Gastroesophageal sphincter (tissue), 4 donors: ENCODE results near the gene MAPK9. TPM values are rescaled to one million over a fixed set of nuclear protein-coding genes. Genes with fewer than 3 reads are reported as not detected.

Source experiments
- ATAC-seq: fragments of 150-250 bp; one replicate; pipeline ENCODE4 v1.9.1; 2016; ENCODE audit warnings: mild to moderate bottlenecking, moderate library complexity
- H3K27ac ChIP-seq, 4 donors: fragments of 200-600 bp; sonication (generic) in 3 of 4; 1 replicate in 3 of 4; 2 replicates in 1 of 4; pipeline ENCODE4 v1.5.1; 2016 to 2019
- H3K27me3 ChIP-seq: fragments of 200-600 bp; sonication (generic); one replicate; pipeline ENCODE4 v1.5.1; 2019
- H3K36me3 ChIP-seq, 2 donors: fragments of 200-600 bp; sonication (generic); one replicate each; pipeline ENCODE4 v1.5.1; 2019; ENCODE audit warnings: control low read depth in 1 of 2
- H3K4me1 ChIP-seq, 3 donors: fragments of 200-600 bp; sonication (generic); 1 replicate in 2 of 3; 2 replicates in 1 of 3; pipeline ENCODE4 v1.5.1; 2016 to 2019; ENCODE audit warnings: control low read depth in 2 of 3
- H3K4me3 ChIP-seq, 2 donors: fragments of 200-600 bp; sonication (generic); one replicate each; pipeline ENCODE4 v1.5.1; 2019; ENCODE audit warnings: mild to moderate bottlenecking in 1 of 2, moderate library complexity in 1 of 2
- H3K9me3 ChIP-seq, 3 donors: fragments of 200-600 bp; sonication (generic); one replicate each; pipeline ENCODE4 v1.5.1; 2017 to 2019; ENCODE audit warnings: control low read depth in 2 of 3
- EP300 ChIP-seq: sonication (generic); formaldehyde crosslinking; IDR thresholded peaks from one replicate; pipeline ENCODE4 v1.6.1; 2017; ENCODE audit warnings: antibody characterized with exemption, mild to moderate bottlenecking
- POLR2A ChIP-seq, 2 donors: fragments of 450-650 bp; IDR thresholded peaks; one replicate each; pipeline ENCODE4 v1.6.1; 2017; ENCODE audit warnings: antibody characterized with exemption in 2 of 2, mild to moderate bottlenecking in 2 of 2, moderate library complexity in 1 of 2
- POLR2AphosphoS5 ChIP-seq: sonication (generic); formaldehyde crosslinking; IDR thresholded peaks from one replicate; pipeline ENCODE4 v1.6.1; 2017; ENCODE audit warnings: antibody characterized with exemption
- WGBS, 2 donors: methylation state at CpG; one replicate each; pipeline ENCODE4 v1.1.5; 2018; ENCODE audit warnings: low coverage in 1 of 2; 5-methylcytosine and 5-hydroxymethylcytosine counted together
- total RNA-seq, 4 donors: library from RNA; depleted of rRNA; stranded (reverse); fragments of >200 nt; gene quantifications; one replicate each; pipeline ENCODE4 v1.1.0, GENCODE V29; 2016
- TF ChIP-seq, protein P1 (sequence below), 4 experiments: fragments of 200-600 bp in 2 of 4; fragments of 450-650 bp in 2 of 4; sonication (generic) in 1 of 4; IDR thresholded peaks; one replicate each; pipeline ENCODE4 v1.5.1; 2017 to 2019; ENCODE audit warnings: antibody characterized with exemption in 4 of 4, mild to moderate bottlenecking in 2 of 4, moderate library complexity in 2 of 4

MAPK9 gene
- total RNA-seq, 4 donors from 2014 or later = 25.7 to 43.7 (median 35.7) TPM

DNA sequence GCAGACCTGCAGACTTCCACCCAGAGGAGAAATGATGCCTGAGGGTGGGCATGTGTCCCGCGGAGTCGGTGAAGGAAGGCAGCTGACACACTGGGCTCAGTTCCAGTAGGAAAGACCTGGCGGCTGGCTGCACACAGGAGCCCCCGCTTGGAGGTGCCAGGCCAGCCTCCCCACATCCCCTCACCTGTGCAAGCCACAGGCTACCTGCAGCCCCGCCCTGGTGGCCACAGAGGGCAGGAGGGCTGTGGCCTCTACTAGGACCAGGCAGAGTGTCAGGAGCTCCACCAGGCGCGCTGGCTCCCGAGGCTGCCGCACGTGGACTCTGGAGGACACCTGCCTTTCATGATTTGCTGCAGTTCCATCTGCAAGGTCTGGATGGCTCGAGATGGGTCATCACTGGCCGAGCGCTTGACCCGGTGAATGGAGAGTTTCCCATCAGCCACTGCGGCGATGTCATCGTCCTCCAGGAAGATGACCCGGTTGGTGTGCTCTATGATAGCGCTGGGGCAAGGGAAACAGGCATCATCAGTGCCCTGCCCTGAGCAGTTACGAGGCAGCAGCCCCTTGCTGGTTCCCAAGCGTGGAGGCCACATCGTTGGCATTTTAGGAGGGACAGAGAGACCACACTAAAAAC is 26.7 kb upstream of the MAPK9 start:
- Histone ChIP-seq H3K27ac (no peak overlapping the region), H3K4me3 (no peak overlapping the region), H3K36me3 (peaks cover 0 to 68% of the 10 kb centered on the region in 2 donors), H3K27me3 (no peaks in the 10 kb centered on the region), H3K4me1 (no peaks in the 10 kb centered on the region), H3K9me3 (no peaks in the 10 kb centered on the region)
- no peak for ATAC-seq
- WGBS, 2 donors = 87 to 100% methylated on average over 2 to 4 of the region's 23 CpGs
- TF ChIP-seq, protein P1, sequence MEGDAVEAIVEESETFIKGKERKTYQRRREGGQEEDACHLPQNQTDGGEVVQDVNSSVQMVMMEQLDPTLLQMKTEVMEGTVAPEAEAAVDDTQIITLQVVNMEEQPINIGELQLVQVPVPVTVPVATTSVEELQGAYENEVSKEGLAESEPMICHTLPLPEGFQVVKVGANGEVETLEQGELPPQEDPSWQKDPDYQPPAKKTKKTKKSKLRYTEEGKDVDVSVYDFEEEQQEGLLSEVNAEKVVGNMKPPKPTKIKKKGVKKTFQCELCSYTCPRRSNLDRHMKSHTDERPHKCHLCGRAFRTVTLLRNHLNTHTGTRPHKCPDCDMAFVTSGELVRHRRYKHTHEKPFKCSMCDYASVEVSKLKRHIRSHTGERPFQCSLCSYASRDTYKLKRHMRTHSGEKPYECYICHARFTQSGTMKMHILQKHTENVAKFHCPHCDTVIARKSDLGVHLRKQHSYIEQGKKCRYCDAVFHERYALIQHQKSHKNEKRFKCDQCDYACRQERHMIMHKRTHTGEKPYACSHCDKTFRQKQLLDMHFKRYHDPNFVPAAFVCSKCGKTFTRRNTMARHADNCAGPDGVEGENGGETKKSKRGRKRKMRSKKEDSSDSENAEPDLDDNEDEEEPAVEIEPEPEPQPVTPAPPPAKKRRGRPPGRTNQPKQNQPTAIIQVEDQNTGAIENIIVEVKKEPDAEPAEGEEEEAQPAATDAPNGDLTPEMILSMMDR (IDR thresholded peaks at IDR 0.05) = no peak
- TF ChIP-seq EP300 = no peak
- no peak for TF ChIP-seq POLR2A (IDR thresholded peaks at IDR 0.05)
- TF ChIP-seq POLR2AphosphoS5 = no peak

DNA sequence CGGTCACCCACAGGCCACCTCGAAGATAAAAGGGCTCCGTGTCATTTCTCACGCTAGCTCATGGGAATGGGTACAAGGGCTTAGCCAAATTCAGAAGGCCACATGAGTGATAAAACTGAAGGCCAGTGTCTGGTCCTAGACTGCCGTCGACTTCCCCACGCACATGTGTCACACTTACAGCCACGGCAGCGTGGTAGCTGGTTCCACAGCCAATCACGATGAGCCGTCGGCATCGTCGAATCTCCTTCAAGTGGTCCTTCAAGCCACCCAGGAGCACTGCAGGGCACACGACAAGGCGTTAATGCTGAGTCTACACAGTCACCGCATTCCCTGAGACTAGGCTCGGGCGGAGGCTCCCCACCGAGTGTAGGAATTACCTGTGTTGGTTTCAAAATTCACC is 24.7 kb upstream of the MAPK9 start:
- WGBS, 2 donors = 85 to 86% methylated on average over 4 to 5 of the region's 20 CpGs
- Histone ChIP-seq H3K36me3 (peaks cover 0 to 66% of the 10 kb centered on the region in 2 donors), H3K9me3 (no peaks in the 10 kb centered on the region), H3K4me1 (no peaks in the 10 kb centered on the region), H3K27me3 (no peaks in the 10 kb centered on the region), H3K4me3 (no peak overlapping the region), H3K27ac (no peak overlapping the region)
- TF ChIP-seq POLR2AphosphoS5 = no peak
- TF ChIP-seq, protein P1 (IDR thresholded peaks at IDR 0.05) = no peak
- no peak for TF ChIP-seq EP300
- TF ChIP-seq POLR2A (IDR thresholded peaks at IDR 0.05) = no peak
- ATAC-seq = no peak

DNA sequence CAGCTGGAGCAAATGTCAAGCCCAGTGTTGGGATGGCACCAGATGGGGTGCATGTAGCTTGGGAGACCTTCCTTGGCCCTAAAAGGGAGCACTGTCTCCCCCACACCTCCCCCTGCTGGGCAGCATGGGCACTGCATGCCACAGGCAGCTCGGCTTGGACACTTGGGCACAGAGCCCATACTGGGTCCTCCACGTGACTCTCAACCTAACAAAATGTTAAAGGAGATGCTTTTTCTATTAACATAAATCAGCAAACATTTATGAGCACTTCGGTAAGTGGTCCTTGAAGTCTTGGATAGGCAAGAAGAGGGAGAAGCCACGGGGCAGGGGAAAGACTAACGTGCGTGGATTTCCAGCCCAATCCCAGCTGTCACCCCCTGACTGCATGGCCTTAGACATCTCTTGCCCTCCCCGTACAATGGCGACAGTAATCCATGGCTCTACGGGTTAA is 23.9 kb upstream of the MAPK9 start:
- TF ChIP-seq, protein P1 (IDR thresholded peaks at IDR 0.05) = peak in 3 of 4 experiments; percentile 70 to 88 (median 79)
- TF ChIP-seq EP300 = no peak
- TF ChIP-seq POLR2AphosphoS5 = no peak
- H3K9me3 ChIP-seq = no peaks in the 10 kb centered on the region
- H3K27ac ChIP-seq = no peak overlapping the region
- H3K4me1 ChIP-seq = no peaks in the 10 kb centered on the region
- WGBS, 2 donors = 76 to 81% methylated on average over 6 to 8 of the region's 9 CpGs
- H3K27me3 ChIP-seq = no peaks in the 10 kb centered on the region
- H3K36me3 ChIP-seq = peaks cover 0 to 67% of the 10 kb centered on the region in 2 donors
- no peak overlapping the region for H3K4me3 ChIP-seq
- ATAC-seq = peak; percentile 51

- Histone ChIP-seq H3K27ac (peak overlapping the region in 1 of 4 donors; percentile 54), H3K27me3 (no peaks in the 10 kb centered on the region), H3K4me3 (no peak overlapping the region), H3K9me3 (no peaks in the 10 kb centered on the region), H3K36me3 (peaks cover 0 to 57% of the 10 kb centered on the region in 2 donors), H3K4me1 (no peaks in the 10 kb centered on the region)
- no peak for ATAC-seq
- 88 to 100% methylated on average over 1 to 14 of the region's 50 CpGs for WGBS, 2 donors
- TF ChIP-seq POLR2A (IDR thresholded peaks at IDR 0.05) (no peak), POLR2AphosphoS5 (no peak), EP300 (no peak)
These were observed 22.0 kb upstream of the MAPK9 start for GRCh38 chr5:180313677-180314505.

- no peak overlapping the region for H3K27ac ChIP-seq
- no peak for TF ChIP-seq POLR2AphosphoS5
- H3K4me3 ChIP-seq = no peak overlapping the region
- no peaks in the 10 kb centered on the region for H3K27me3 ChIP-seq
- peaks cover 0 to 50% of the 10 kb centered on the region in 2 donors for H3K36me3 ChIP-seq
- no peak for ATAC-seq
- 94% methylated on average over 8 of the region's 11 CpGs; no CpG with 5 or more reads in 1 of the 2 donors for WGBS, 2 donors
- no peaks in the 10 kb centered on the region for H3K9me3 ChIP-seq
- H3K4me1 ChIP-seq = no peaks in the 10 kb centered on the region
These were observed 19.3 kb upstream of the MAPK9 start for GRCh38 chr5:180311216-180311615.
